D341Med (cell line): ENCODE measurements around the gene PXDC1.
"Not testable (repeated sequence)": the region's sequence is repeated elsewhere in the genome, so short reads cannot be mapped to it uniquely, and the experiment has no call there.

Experiments used
- DNase-seq: peaks from one replicate; pipeline ENCODE4 v3.0.0; 2012; ENCODE audit warnings: low spot score

PXDC1 gene

GRCh38 chr6:3762359-3762758 is 10.8 kb upstream of the PXDC1 start:
- DNase-seq: no peak

- DNase-seq: no peak
These were observed 10.4 kb upstream of the PXDC1 start for GRCh38 chr6:3761989-3762270.

- no peak for DNase-seq
These were observed 8.2 kb upstream of the PXDC1 start for GRCh38 chr6:3759646-3760232.

GRCh38 chr6:3758842-3759144 is 7.3 kb upstream of the PXDC1 start:
- DNase-seq: no peak

- DNase-seq: not testable (repeated sequence)
These were observed 6.7 kb upstream of the PXDC1 start for GRCh38 chr6:3757998-3758841.

GRCh38 chr6:3757241-3757641 is 5.7 kb upstream of the PXDC1 start:
- no peak for DNase-seq

GRCh38 chr6:3756546-3756945 is 5.0 kb upstream of the PXDC1 start:
- no peak for DNase-seq

GRCh38 chr6:3755637-3756545 is 4.4 kb upstream of the PXDC1 start:
- DNase-seq: no peak

- DNase-seq: no peak
These were observed 3.3 kb upstream of the PXDC1 start for GRCh38 chr6:3754776-3755175.

- DNase-seq: not testable (repeated sequence)
These were observed 2.7 kb upstream of the PXDC1 start for GRCh38 chr6:3754032-3754725.

- no peak for DNase-seq
These were observed 1.8 kb upstream of the PXDC1 start for GRCh38 chr6:3753228-3753835.

GRCh38 chr6:3752531-3753227 is 1.2 kb upstream of the PXDC1 start:
- no peak for DNase-seq

GRCh38 chr6:3751730-3752530 is 417 bp upstream of the PXDC1 start:
- peak; percentile 91 for DNase-seq

- peak; percentile 69 for DNase-seq
These were observed 1.0 kb downstream of the PXDC1 start for GRCh38 chr6:3750317-3751076.

- DNase-seq: no peak
These were observed 1.6 kb downstream of the PXDC1 start for GRCh38 chr6:3749977-3750316.

- no peak for DNase-seq
These were observed 2.3 kb downstream of the PXDC1 start for GRCh38 chr6:3749067-3749841.

- peak; percentile 86 for DNase-seq
These were observed 3.1 kb downstream of the PXDC1 start for GRCh38 chr6:3748208-3749066.

GRCh38 chr6:3747100-3747737 is 4.3 kb downstream of the PXDC1 start:
- DNase-seq: no peak
